ENCODE data around the gene SPOCK3. TPM values are rescaled to one million over a fixed set of nuclear protein-coding genes. Genes with fewer than 3 reads are reported as not detected.

SPOCK3 gene
- total and polyA plus RNA-seq, 5 experiments from 2014 or later = not detected

GRCh38 chr4:167088115-167088514, 146.2 kb downstream of the SPOCK3 start:
- no peak overlapping the region for H3K4me3 Mint-ChIP-seq
- peaks cover 0 to 4% (median 0%) of the 10 kb centered on the region in 9 donors for H3K9me3 Mint-ChIP-seq
- H3K4me1 Mint-ChIP-seq = no peaks in the 10 kb centered on the region
- no peak for ATAC-seq
- H3K36me3 Mint-ChIP-seq = no peaks in the 10 kb centered on the region
- DNase-seq = no peak
- POLR2A ChIA-PET = no interaction called here
- H3K27ac Mint-ChIP-seq = no peak overlapping the region
- no peaks in the 10 kb centered on the region for H3K27me3 Mint-ChIP-seq

- Mint-ChIP-seq H3K4me3 (no peak overlapping the region), H3K27ac (no peak overlapping the region), H3K4me1 (no peaks in the 10 kb centered on the region), H3K27me3 (no peaks in the 10 kb centered on the region), H3K9me3 (peaks cover 0 to 13% (median 2%) of the 10 kb centered on the region in 9 donors), H3K36me3 (no peaks in the 10 kb centered on the region)
- POLR2A ChIA-PET = no interaction called here
- no peak for DNase-seq
- ATAC-seq = no peak
Observed at GRCh38 chr4:167084321-167084720, 150.0 kb downstream of the SPOCK3 start.

GRCh38 chr4:167079762-167080161, 154.5 kb downstream of the SPOCK3 start:
- Mint-ChIP-seq H3K9me3 (peaks cover 0 to 13% (median 4%) of the 10 kb centered on the region in 9 donors), H3K4me3 (no peak overlapping the region)

GRCh38 chr4:167052631-167053091, 181.6 kb downstream of the SPOCK3 start:
- Mint-ChIP-seq H3K27ac (no peak overlapping the region), H3K9me3 (peaks cover 0 to 3% (median 0%) of the 10 kb centered on the region in 9 donors), H3K4me1 (peaks cover 0 to 5% (median 0%) of the 10 kb centered on the region in 4 donors), H3K36me3 (no peaks in the 10 kb centered on the region), H3K4me3 (no peak overlapping the region), H3K27me3 (no peaks in the 10 kb centered on the region)
- ATAC-seq (no peak), DNase-seq (no peak)
- POLR2A ChIA-PET = no interaction called here

More at GRCh38 chr4:167079762-167080161, 154.5 kb downstream of the SPOCK3 start:
- Mint-ChIP-seq H3K4me1 (no peaks in the 10 kb centered on the region), H3K27ac (no peak overlapping the region), H3K36me3 (no peaks in the 10 kb centered on the region), H3K27me3 (no peaks in the 10 kb centered on the region)
- POLR2A ChIA-PET = no interaction called here
- ATAC-seq = no peak
- no peak for DNase-seq

GRCh38 chr4:167049257-167049656, 185.0 kb downstream of the SPOCK3 start:
- Mint-ChIP-seq H3K4me1 (peaks cover 0 to 5% (median 0%) of the 10 kb centered on the region in 4 donors), H3K36me3 (no peaks in the 10 kb centered on the region), H3K27me3 (no peaks in the 10 kb centered on the region), H3K27ac (no peak overlapping the region), H3K9me3 (peaks cover 0 to 3% (median 0%) of the 10 kb centered on the region in 9 donors), H3K4me3 (no peak overlapping the region)
- ATAC-seq (no peak), DNase-seq (no peak)
- POLR2A ChIA-PET = no interaction called here

- POLR2A ChIA-PET = no interaction called here
- no peak overlapping the region for H3K4me3 Mint-ChIP-seq
- no peaks in the 10 kb centered on the region for H3K4me1 Mint-ChIP-seq
- H3K27ac Mint-ChIP-seq = no peak overlapping the region
- H3K36me3 Mint-ChIP-seq = no peaks in the 10 kb centered on the region
- DNase-seq (no peak), ATAC-seq (no peak)
- peaks cover 0 to 3% (median 0%) of the 10 kb centered on the region in 5 donors for H3K27me3 Mint-ChIP-seq
- peaks cover 0 to 8% (median 0%) of the 10 kb centered on the region in 9 donors for H3K9me3 Mint-ChIP-seq
Observed at GRCh38 chr4:167041524-167041923, 192.8 kb downstream of the SPOCK3 start.

GRCh38 chr4:167035390-167035789, 198.9 kb downstream of the SPOCK3 start:
- Mint-ChIP-seq H3K36me3 (no peaks in the 10 kb centered on the region), H3K27ac (no peak overlapping the region), H3K9me3 (peaks cover 0 to 18% (median 0%) of the 10 kb centered on the region in 9 donors), H3K4me1 (no peaks in the 10 kb centered on the region), H3K4me3 (no peak overlapping the region), H3K27me3 (peaks cover 0 to 3% (median 0%) of the 10 kb centered on the region in 5 donors)
- POLR2A ChIA-PET = no interaction called here
- DNase-seq = no peak
- ATAC-seq = no peak

GRCh38 chr4:167034983-167035382, 199.3 kb downstream of the SPOCK3 start:
- DNase-seq (no peak), ATAC-seq (no peak)
- peaks cover 0 to 18% (median 0%) of the 10 kb centered on the region in 9 donors for H3K9me3 Mint-ChIP-seq
- H3K27ac Mint-ChIP-seq = no peak overlapping the region
- no peaks in the 10 kb centered on the region for H3K4me1 Mint-ChIP-seq
- peaks cover 0 to 3% (median 0%) of the 10 kb centered on the region in 5 donors for H3K27me3 Mint-ChIP-seq
- H3K4me3 Mint-ChIP-seq = no peak overlapping the region
- H3K36me3 Mint-ChIP-seq = no peaks in the 10 kb centered on the region
- POLR2A ChIA-PET = no interaction called here

GRCh38 chr4:167032871-167033270, 201.4 kb downstream of the SPOCK3 start:
- Mint-ChIP-seq H3K27me3 (peaks cover 0 to 3% (median 0%) of the 10 kb centered on the region in 5 donors), H3K9me3 (peaks cover 0 to 18% (median 0%) of the 10 kb centered on the region in 9 donors), H3K27ac (no peak overlapping the region), H3K4me3 (no peak overlapping the region), H3K36me3 (no peaks in the 10 kb centered on the region), H3K4me1 (no peaks in the 10 kb centered on the region)
- DNase-seq (no peak), ATAC-seq (no peak)
- POLR2A ChIA-PET = no interaction called here

- H3K36me3 Mint-ChIP-seq = no peaks in the 10 kb centered on the region
- ATAC-seq (no peak), DNase-seq (no peak)
- POLR2A ChIA-PET = no interaction called here
- H3K27me3 Mint-ChIP-seq = no peaks in the 10 kb centered on the region
- H3K4me1 Mint-ChIP-seq = no peaks in the 10 kb centered on the region
- no peak overlapping the region for H3K4me3 Mint-ChIP-seq
- H3K9me3 Mint-ChIP-seq = peaks cover 0 to 11% (median 0%) of the 10 kb centered on the region in 9 donors
- no peak overlapping the region for H3K27ac Mint-ChIP-seq
Observed at GRCh38 chr4:167031534-167032156, 202.6 kb downstream of the SPOCK3 start.

- ATAC-seq = no peak
Observed at GRCh38 chr4:167028976-167029375, 205.3 kb downstream of the SPOCK3 start.

GRCh38 chr4:167025670-167026069, 208.6 kb downstream of the SPOCK3 start:
- ATAC-seq (no peak), DNase-seq (no peak)
- no peak overlapping the region for H3K27ac Mint-ChIP-seq
- no peak overlapping the region for H3K4me3 Mint-ChIP-seq
- H3K36me3 Mint-ChIP-seq = no peaks in the 10 kb centered on the region
- POLR2A ChIA-PET = interaction anchor here (0.6 kb wide), 1 partner anchor 20 kb away, joined by 3 read pairs; no protein-coding TSS in a partner anchor
- no peaks in the 10 kb centered on the region for H3K4me1 Mint-ChIP-seq
- H3K27me3 Mint-ChIP-seq = no peaks in the 10 kb centered on the region
- peaks cover 0 to 2% (median 0%) of the 10 kb centered on the region in 9 donors for H3K9me3 Mint-ChIP-seq

More at GRCh38 chr4:167028976-167029375, 205.3 kb downstream of the SPOCK3 start:
- POLR2A ChIA-PET = no interaction called here
- DNase-seq = no peak
- Mint-ChIP-seq H3K27me3 (no peaks in the 10 kb centered on the region), H3K27ac (no peak overlapping the region), H3K4me3 (no peak overlapping the region), H3K4me1 (no peaks in the 10 kb centered on the region), H3K9me3 (peaks cover 0 to 2% (median 0%) of the 10 kb centered on the region in 9 donors), H3K36me3 (no peaks in the 10 kb centered on the region)

- POLR2A ChIA-PET = no interaction called here
- ATAC-seq = no peak
- Mint-ChIP-seq H3K4me3 (no peak overlapping the region), H3K36me3 (no peaks in the 10 kb centered on the region), H3K27me3 (peaks cover 0 to 1% (median 0%) of the 10 kb centered on the region in 5 donors), H3K9me3 (peaks cover 0 to under 1% (median 0%) of the 10 kb centered on the region in 9 donors), H3K4me1 (no peaks in the 10 kb centered on the region), H3K27ac (no peak overlapping the region)
- DNase-seq = no peak
Observed at GRCh38 chr4:167023364-167023925, 210.8 kb downstream of the SPOCK3 start.
